GM21390 (cell line): ENCODE measurements around the gene PELI3.
"Not testable (repeated sequence)": the region's sequence is repeated elsewhere in the genome, so short reads cannot be mapped to it uniquely, and the experiment has no call there.

ENCODE experiments used
- ATAC-seq: cut with Tn5 transposase; IDR thresholded peaks from one replicate; pipeline ENCODE4 v1.9.1; 2021; ENCODE audit not compliant: unreplicated experiment

PELI3 gene

GRCh38 chr11:66466225-66467033 lies at the start of gene PELI3:
Gene PELI3, plus strand, starts transcription at chr11:66466905. Its CDS starts 1,224 bp downstream, at chr11:66468129.
- ATAC-seq = peak; percentile 66

- no peak for ATAC-seq
These were observed 49.7 kb upstream of the PELI3 start for GRCh38 chr11:66417000-66417399.

- no peak for ATAC-seq
These were observed 48.3 kb upstream of the PELI3 start for GRCh38 chr11:66418168-66418985.

- ATAC-seq = no peak
These were observed 47.8 kb upstream of the PELI3 start for GRCh38 chr11:66418986-66419308.

GRCh38 chr11:66419825-66420224 lies 46.9 kb upstream of the PELI3 start:
- no peak for ATAC-seq

GRCh38 chr11:66420671-66421476 lies 45.8 kb upstream of the PELI3 start, which contains the start of gene NPAS4:
Gene NPAS4, plus strand, starts transcription at chr11:66421035. Its CDS starts 145 bp downstream, at chr11:66421180.
- no peak for ATAC-seq

- ATAC-seq = no peak
These were observed 45.1 kb upstream of the PELI3 start for GRCh38 chr11:66421492-66422205.

GRCh38 chr11:66426314-66426713 lies 40.4 kb upstream of the PELI3 start:
- ATAC-seq = no peak

- no peak for ATAC-seq
These were observed 37.8 kb upstream of the PELI3 start for GRCh38 chr11:66428933-66429332.

- ATAC-seq = no peak
These were observed 36.6 kb upstream of the PELI3 start for GRCh38 chr11:66429983-66430602.

- ATAC-seq = not testable (repeated sequence)
These were observed 35.4 kb upstream of the PELI3 start for GRCh38 chr11:66431287-66431686.

- ATAC-seq = not testable (repeated sequence)
These were observed 34.8 kb upstream of the PELI3 start for GRCh38 chr11:66431871-66432329.

- ATAC-seq = no peak
These were observed 34.1 kb upstream of the PELI3 start for GRCh38 chr11:66432597-66432996.

- no peak for ATAC-seq
These were observed 28.7 kb upstream of the PELI3 start for GRCh38 chr11:66437979-66438503.

- ATAC-seq = peak; percentile 95
These were observed 27.9 kb upstream of the PELI3 start, which contains the start of gene MRPL11 for GRCh38 chr11:66438504-66439466. Gene MRPL11, minus strand, starts transcription at chr11:66438848. Its CDS starts 94 bp downstream, at chr11:66438754.

GRCh38 chr11:66440101-66440939 lies 26.4 kb upstream of the PELI3 start:
- not testable (repeated sequence) for ATAC-seq

- not testable (repeated sequence) for ATAC-seq
These were observed 25.8 kb upstream of the PELI3 start for GRCh38 chr11:66440940-66441282.

- ATAC-seq = no peak
These were observed 23.1 kb upstream of the PELI3 start for GRCh38 chr11:66443602-66444001.
